Keratinocyte (primary cell): ENCODE data around the gene LBP. TPM values are rescaled to one million over a fixed set of nuclear protein-coding genes. Genes with fewer than 3 reads are reported as not detected.

Source experiments
- DNase-seq: peaks from one replicate; pipeline ENCODE4 v3.0.0-alpha.2; 2011; ENCODE audit warnings: low read depth, missing footprints, low spot score
- FAIRE-seq: peaks from 2 replicates; lab custom pipeline; 2011; peaks lifted over from hg19 to GRCh38; lab: Jason Lieb, UNC
- H2AFZ ChIP-seq: 2 replicates; pipeline ENCODE4 v1.6.0; 2012; ENCODE audit warnings: low read length, control low read depth, inconsistent platforms; ENCODE audit not compliant: control insufficient read depth
- H3K27ac ChIP-seq: 2 replicates; pipeline ENCODE4 v1.5.1; 2011; ENCODE audit warnings: low read length; ENCODE audit not compliant: control insufficient read depth, insufficient read depth
- H3K27me3 ChIP-seq: 3 replicates; pipeline ENCODE4 v1.6.0; 2011; ENCODE audit warnings: low read length; ENCODE audit not compliant: control insufficient read depth, insufficient read depth; ENCODE audit errors: extremely low read depth
- H3K36me3 ChIP-seq, 2 experiments: 2 replicates in 1 of 2; 3 replicates in 1 of 2; pipeline ENCODE4 v1.5.1; 2011; ENCODE audit warnings: low read length in 2 of 2, mild to moderate bottlenecking in 1 of 2; ENCODE audit not compliant: control insufficient read depth in 2 of 2, insufficient read depth in 2 of 2; ENCODE audit errors: extremely low read depth in 1 of 2
- H3K4me1 ChIP-seq: 3 replicates; pipeline ENCODE4 v1.5.1; 2011; ENCODE audit warnings: low read length; ENCODE audit not compliant: control insufficient read depth, insufficient read depth; ENCODE audit errors: extremely low read depth
- H3K4me2 ChIP-seq: 3 replicates; pipeline ENCODE4 v1.6.0; 2011; ENCODE audit warnings: low read depth, low read length; ENCODE audit not compliant: control insufficient read depth, insufficient read depth; ENCODE audit errors: extremely low read depth
- H3K4me3 ChIP-seq, 3 experiments: fragments of 200-600 bp in 1 of 3; sonication (generic) in 1 of 3; 2 replicates in 2 of 3; 3 replicates in 1 of 3; pipeline ENCODE4 v1.5.1; 2011 to 2016; ENCODE audit warnings: low read length in 3 of 3, mild to moderate bottlenecking in 3 of 3, control low read depth in 2 of 3, inconsistent platforms in 1 of 3, low read depth in 1 of 3, mixed read lengths in 1 of 3, mixed run types in 1 of 3, moderate library complexity in 1 of 3; ENCODE audit not compliant: control insufficient read depth in 2 of 3, insufficient read depth in 2 of 3; ENCODE audit errors: extremely low read depth in 1 of 3
- H3K79me2 ChIP-seq: 2 replicates; pipeline ENCODE4 v1.6.0; 2012; ENCODE audit warnings: low read length; ENCODE audit not compliant: control insufficient read depth, insufficient read depth
- H3K9ac ChIP-seq: 3 replicates; pipeline ENCODE4 v1.6.0; 2011; ENCODE audit warnings: low read length; ENCODE audit not compliant: control insufficient read depth, insufficient read depth; ENCODE audit errors: extremely low read depth
- H3K9me1 ChIP-seq: 3 replicates; pipeline ENCODE4 v1.6.0; 2011; ENCODE audit warnings: low read length; ENCODE audit not compliant: control insufficient read depth, insufficient read depth; ENCODE audit errors: extremely low read depth
- H3K9me3 ChIP-seq: 2 replicates; pipeline ENCODE4 v1.5.1; 2012; ENCODE audit warnings: low read depth, low read length; ENCODE audit not compliant: control insufficient read depth
- H4K20me1 ChIP-seq: 3 replicates; pipeline ENCODE4 v1.6.0; 2011; ENCODE audit warnings: low read length; ENCODE audit not compliant: control insufficient read depth, insufficient read depth; ENCODE audit errors: extremely low read depth
- EZH2 ChIP-seq: IDR thresholded peaks from one replicate; pipeline ENCODE4 v1.6.1; 2012; ENCODE audit warnings: inconsistent platforms, mild to moderate bottlenecking, low read length, moderate library complexity
- dilution Hi-C: fragments of 300-500 bp; cut with MboI; formaldehyde crosslinking; loops from one replicate; pipeline ENCODE4 v1.7.0; 2020; ENCODE audit warnings: low sequenced_read_pairs; ENCODE audit not compliant: extremely low pct_ligation_motif_present
- polyA plus RNA-seq, 5 experiments: library from polyadenylated mRNA; depleted of rRNA in 3 of 5; stranded (reverse) in 3 of 5; stranded (forward) in 1 of 5; unstranded in 1 of 5; fragments of >200 nt; gene quantifications; 1 replicate in 1 of 5; 2 replicates in 3 of 5; 3 replicates in 1 of 5; pipeline versions ENCODE4 v1.2.1 to v1.2.3, GENCODE V29; 2011 to 2012; ENCODE audit warnings: missing spikeins in 2 of 5, low read depth in 1 of 5, low replicate concordance in 1 of 5
- TF ChIP-seq, protein P1 (sequence below), 3 experiments: IDR thresholded peaks in 1 of 3; conservative IDR thresholded peaks in 1 of 3; optimal IDR thresholded peaks in 1 of 3; 2 replicates in 2 of 3; 3 replicates in 1 of 3; pipeline versions ENCODE3 to v1.5.1; 2011; ENCODE audit warnings: low read length in 3 of 3, mild to moderate bottlenecking in 3 of 3, moderate library complexity in 2 of 3, control low read depth in 1 of 3, inconsistent platforms in 1 of 3; ENCODE audit not compliant: insufficient read depth in 2 of 3; ENCODE audit errors: extremely low read depth in 1 of 3

The LBP gene
- polyA plus RNA-seq, 1 donor (not counting 4 experiments of a cell fraction or from before 2014, with no cell fraction given), result not detected

DNA sequence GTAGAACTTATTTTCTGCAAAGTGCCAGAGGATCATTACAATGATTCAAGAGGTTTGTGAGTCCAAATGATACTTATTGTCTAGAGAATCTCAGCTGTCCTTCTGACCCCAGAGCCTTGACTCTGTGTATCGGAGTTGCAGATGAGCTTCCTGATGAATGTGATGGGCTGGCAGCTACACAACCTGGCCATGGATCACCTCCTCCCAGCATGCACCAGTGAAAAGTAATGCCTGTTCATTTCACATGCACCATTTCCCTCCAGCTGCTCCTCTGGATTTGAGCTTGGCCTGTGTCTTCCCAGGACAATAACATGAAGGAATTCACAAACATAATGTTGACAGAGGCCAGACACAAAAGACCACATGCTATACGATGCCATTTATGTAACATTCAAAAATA is 58.9 kb downstream of the LBP start:
- no peak overlapping the region for H3K4me2 ChIP-seq
- H3K4me1 ChIP-seq, result no peaks in the 10 kb centered on the region
- no peaks in the 10 kb centered on the region for H3K9me3 ChIP-seq
- no peaks in the 10 kb centered on the region for H4K20me1 ChIP-seq
- no peak overlapping the region for H3K9ac ChIP-seq
- no peaks in the 10 kb centered on the region for H3K36me3 ChIP-seq
- no peak for TF ChIP-seq EZH2
- TF ChIP-seq, protein P1, sequence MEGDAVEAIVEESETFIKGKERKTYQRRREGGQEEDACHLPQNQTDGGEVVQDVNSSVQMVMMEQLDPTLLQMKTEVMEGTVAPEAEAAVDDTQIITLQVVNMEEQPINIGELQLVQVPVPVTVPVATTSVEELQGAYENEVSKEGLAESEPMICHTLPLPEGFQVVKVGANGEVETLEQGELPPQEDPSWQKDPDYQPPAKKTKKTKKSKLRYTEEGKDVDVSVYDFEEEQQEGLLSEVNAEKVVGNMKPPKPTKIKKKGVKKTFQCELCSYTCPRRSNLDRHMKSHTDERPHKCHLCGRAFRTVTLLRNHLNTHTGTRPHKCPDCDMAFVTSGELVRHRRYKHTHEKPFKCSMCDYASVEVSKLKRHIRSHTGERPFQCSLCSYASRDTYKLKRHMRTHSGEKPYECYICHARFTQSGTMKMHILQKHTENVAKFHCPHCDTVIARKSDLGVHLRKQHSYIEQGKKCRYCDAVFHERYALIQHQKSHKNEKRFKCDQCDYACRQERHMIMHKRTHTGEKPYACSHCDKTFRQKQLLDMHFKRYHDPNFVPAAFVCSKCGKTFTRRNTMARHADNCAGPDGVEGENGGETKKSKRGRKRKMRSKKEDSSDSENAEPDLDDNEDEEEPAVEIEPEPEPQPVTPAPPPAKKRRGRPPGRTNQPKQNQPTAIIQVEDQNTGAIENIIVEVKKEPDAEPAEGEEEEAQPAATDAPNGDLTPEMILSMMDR (optimal IDR thresholded peaks at IDR 0.05 in 1 of 3, IDR thresholded peaks at IDR 0.05 in 1 of 3, conservative IDR thresholded peaks at IDR 0.05 in 1 of 3; ENCODE audit: extremely low read depth in 1 of 3, insufficient read depth in 2 of 3, low read length in 3 of 3), result no peak
- H2AFZ ChIP-seq, result no peak overlapping the region
- no peaks in the 10 kb centered on the region for H3K79me2 ChIP-seq
- DNase-seq, result no peak
- H3K27me3 ChIP-seq, result no peaks in the 10 kb centered on the region
- dilution Hi-C loops, result no loop called here
- H3K27ac ChIP-seq, result no peak overlapping the region
- no peak for FAIRE-seq
- no peaks in the 10 kb centered on the region for H3K9me1 ChIP-seq
- no peak overlapping the region for H3K4me3 ChIP-seq

DNA sequence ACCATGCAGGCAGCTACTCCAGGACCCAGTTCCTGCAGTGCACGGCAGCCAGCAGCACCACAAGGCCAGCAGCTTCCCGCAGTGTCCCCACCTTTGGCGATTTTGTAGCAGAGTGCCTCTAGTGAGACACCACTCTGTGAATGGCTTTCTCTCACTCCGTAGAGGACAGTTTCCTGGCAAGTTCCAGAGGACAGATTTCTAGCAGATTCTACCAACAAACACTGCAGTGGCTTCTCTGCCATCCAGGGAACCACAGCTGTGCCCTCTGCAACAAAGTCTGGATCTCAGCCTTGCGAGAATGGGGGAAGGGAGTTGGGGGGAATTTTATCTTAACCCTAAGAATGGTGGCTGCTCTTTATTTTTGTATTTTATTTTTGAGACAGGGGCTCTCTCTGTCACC is 60.2 kb downstream of the LBP start:
- Histone ChIP-seq H3K36me3 (peaks cover 0 to 2% of the 10 kb centered on the region in 2 experiments), H3K27me3 (no peaks in the 10 kb centered on the region), H3K27ac (no peak overlapping the region), H3K79me2 (no peaks in the 10 kb centered on the region), H4K20me1 (no peaks in the 10 kb centered on the region), H3K4me2 (no peak overlapping the region), H2AFZ (no peak overlapping the region), H3K9me1 (no peaks in the 10 kb centered on the region), H3K9ac (no peak overlapping the region), H3K4me1 (no peaks in the 10 kb centered on the region), H3K4me3 (no peak overlapping the region), H3K9me3 (no peaks in the 10 kb centered on the region)
- dilution Hi-C loops, result no loop called here
- DNase-seq (no peak), FAIRE-seq (no peak)
- TF ChIP-seq, protein P1 (optimal IDR thresholded peaks at IDR 0.05 in 1 of 3, IDR thresholded peaks at IDR 0.05 in 1 of 3, conservative IDR thresholded peaks at IDR 0.05 in 1 of 3; ENCODE audit: extremely low read depth in 1 of 3, insufficient read depth in 2 of 3, low read length in 3 of 3), result no peak
- TF ChIP-seq EZH2, result no peak
